GM03348 (cell line): ENCODE data around the gene CCDC182.

Source experiments
- DNase-seq: peaks from one replicate; pipeline ENCODE4 v3.0.0; 2012; ENCODE audit warnings: low spot score

CCDC182 gene

DNA sequence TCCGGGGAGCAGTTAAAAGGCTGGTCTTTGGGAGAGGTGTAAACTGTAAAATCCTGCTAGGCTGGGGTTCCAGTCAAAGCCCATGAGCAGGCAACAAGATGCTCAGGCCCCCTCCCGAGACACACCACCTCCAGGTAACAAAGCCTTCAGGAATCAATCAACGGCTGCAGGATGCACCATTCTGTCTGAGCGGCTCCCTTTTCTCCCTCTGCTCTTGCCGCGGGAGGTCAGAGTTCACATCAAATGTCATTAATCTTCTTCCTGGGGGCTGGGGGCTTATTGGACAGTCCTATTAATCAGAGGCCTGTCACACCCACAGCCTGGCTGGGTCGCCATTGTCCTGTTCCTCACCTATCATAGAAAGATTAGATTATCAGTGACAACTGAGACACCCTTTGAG is 11.9 kb upstream of the CCDC182 start:
- no peak for DNase-seq

DNA sequence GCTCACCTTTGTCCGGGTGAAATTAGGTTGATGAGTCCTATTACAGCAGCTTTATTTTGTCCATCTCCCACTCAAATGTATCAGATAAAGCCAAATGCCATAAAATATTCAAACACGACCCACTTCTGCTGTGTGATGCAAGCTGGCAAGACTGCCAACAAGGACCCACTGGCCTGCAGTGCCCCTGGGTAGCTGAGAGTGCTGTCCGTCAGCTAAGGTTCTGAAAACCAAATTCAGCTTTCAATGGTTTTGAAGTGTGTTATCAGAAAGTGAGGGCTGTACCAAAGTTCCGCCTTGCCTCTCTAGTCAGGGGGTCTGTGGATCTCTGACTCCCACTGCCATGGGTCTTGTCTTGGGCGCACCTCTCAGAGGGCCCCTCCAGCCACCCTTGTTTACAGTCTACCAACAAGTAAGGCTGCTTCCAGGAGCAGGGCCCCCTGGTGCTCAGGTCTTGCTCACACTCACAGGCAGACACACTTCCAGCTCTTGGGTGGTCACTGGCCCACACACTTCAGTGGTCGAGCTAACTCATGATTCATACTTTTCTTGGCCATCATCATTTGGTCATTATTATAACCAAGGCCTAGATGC is 10.5 kb upstream of the CCDC182 start:
- no peak for DNase-seq

DNA sequence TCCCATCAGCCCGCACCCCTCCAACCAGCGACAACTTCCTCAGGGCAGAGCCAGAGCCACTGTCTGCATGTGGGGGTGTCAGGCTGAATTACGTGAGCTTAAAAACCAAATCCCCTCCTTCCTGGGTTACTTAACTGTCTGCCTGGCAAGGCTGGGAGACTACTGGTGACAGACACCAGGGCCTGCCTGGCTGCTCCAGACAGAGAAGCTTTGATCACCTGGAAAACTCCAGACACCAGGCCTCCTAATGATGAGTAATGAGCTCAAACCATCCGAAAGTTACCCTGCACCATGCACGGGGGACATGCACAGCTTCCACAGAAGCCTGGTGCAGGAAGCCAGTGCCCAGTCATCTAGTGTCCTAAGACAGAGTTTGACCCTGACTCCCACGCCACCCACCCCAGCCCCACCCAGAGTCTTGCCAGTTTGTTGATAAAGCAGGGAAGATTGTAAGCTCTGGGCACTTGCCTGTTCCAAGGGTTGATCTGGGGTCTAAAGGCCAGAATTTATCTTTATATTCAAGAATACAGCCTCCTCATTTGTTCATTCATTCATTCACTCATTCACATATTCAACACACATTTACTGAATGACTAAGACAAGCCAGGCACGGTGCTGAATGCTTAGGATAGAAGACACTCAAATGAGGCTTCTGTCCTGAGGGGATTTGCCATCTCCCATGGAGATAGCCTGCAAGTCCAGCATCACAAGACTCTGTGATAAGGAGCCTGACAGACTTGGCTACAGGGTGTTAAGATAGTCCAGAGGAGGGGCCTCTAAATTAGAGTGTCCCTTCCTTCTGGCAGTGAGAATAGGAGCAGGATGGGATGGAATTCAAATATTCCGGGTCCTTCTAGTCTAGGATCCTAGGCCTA is 7.2 kb upstream of the CCDC182 start:
- DNase-seq, result no peak

DNA sequence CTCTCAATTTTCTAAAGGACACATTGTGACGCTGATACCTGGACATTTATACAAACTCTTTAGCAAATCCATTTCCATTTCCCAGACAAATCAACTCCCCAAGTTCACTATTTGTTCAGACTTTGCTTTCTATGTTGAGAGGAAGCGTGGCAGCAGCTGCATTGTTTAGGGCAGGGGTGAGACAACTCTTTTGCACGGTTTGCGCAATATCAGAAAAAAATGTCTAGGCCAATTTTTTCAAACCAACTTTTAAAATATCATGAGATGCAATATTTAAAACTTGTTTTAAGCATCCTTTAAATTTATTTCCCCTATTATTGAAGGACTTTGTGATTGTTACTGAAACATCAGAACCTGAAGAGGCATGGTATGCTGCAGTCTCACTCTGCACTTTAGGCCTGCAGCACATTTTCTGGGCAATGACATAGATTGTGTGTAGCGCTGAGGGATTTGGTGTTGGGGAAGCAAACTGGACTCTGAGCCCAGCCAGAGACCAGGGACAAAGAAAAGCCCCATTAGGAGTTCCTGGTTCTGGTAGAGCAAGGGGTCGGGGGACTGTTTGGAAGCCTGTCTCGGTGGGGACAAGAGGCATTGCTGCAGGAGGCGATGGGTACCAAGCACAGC is 6.4 kb upstream of the CCDC182 start:
- DNase-seq, result no peak

DNA sequence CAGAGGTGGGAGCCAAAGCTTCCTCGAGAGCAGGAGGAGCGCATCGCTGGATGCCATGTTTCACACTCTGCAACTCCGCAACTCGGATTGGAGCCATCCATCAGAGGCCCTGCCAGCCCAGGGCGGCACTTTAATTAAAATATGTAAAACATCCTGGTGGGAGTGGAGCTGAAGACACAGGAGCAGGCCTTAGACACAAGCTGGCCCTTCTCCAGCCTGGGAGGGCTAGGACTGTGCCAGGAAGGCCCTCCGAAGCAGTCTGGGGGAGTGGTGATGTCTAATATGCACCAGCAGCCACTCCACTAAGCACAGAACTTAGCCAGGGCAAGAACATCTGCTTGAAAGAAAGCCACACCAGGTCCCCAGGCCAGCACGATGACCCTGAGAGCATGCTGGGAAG is 5.8 kb upstream of the CCDC182 start:
- no peak for DNase-seq

DNA sequence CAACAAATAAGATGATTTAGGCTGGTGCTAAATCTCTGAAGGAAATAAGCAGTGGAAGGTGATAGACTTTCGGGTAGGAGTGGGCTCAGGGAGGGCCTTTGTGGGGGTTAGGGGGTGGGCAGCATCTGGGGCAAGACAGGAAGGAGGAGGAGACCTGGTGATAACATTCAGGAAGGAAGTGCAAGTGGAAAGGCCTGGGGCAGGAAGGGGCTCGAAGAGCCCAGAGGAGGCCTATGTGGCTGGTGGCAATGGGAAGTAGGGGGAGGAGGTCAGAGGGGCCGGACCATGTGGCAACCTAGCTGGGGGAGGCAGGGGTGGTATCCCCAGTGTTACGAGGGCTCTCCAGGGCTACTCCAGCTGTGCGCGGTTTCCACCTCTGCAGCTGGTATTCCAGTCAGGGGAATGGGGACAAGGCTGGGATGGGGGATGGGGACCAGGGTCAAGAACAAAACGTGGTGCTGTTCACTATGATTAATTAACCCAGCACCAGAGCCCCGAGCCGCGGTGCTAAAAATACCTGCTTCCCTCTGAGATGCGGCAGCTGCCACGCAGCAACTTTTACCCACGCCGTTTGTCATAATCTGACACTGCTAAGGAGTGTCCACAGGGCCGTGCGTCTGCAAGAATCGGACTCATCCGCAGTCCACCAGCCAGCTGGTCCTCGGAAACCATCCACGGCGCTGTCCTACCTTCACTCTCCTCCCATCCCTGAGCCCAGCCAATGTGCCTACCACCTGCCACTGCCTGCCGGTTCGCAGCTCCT is 5.2 kb upstream of the CCDC182 start:
- DNase-seq, result no peak

DNA sequence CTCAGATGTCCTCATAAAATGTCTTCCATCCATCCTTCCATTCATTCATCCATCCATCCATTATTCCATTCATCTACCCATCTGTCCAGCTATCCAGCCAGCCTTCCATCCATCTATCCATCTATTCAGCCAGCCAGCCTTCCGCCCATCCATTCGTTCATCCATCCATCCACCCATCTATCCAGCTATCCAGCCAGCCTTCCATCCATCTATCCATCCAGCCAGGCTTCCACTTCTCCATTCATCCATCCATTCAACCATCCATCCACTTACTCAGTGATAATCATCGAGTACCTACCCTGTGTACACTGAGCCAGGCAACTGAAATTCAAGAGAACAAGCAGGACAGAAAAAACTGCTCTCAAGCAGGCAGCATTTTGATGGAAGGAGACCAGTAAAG is 4.6 kb upstream of the CCDC182 start:
- no peak for DNase-seq

DNA sequence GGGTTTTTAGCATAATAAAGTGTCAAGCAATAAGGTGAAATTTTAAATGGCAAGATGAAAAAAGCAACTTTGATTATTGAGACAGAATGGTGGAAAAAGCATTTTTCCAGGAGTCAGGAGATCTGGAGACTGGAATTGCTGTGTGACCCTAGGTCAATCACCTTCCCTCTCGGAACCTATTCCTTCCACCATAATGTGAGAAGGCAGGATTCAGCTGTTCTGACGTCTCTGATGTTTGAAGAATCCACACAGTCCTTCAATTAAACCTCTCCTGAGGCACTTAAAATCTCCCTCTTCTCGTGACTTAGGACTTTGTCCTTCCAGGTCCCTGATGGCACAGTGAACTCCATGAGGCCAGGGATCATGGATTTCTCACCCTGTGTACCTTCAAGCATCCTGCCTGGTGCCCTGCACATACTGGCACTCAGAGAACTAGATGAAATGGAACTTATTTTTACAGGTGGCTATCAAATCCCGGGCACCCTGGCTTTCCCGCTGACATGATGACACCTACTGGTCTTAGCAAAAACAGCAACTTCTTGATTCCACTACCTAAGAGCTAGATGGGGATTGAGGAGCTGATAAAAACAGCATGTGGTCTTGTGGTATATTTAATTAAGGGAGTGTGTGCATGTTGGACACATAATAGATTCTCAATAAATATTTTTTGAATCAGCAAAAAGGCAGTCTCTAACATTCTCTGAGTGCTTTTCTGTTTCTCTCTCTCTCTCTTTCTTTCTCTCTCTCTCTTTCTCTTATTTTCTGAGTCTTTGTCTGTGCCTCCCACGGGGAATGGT is 2.3 kb upstream of the CCDC182 start:
- DNase-seq, result peak; percentile 75

DNA sequence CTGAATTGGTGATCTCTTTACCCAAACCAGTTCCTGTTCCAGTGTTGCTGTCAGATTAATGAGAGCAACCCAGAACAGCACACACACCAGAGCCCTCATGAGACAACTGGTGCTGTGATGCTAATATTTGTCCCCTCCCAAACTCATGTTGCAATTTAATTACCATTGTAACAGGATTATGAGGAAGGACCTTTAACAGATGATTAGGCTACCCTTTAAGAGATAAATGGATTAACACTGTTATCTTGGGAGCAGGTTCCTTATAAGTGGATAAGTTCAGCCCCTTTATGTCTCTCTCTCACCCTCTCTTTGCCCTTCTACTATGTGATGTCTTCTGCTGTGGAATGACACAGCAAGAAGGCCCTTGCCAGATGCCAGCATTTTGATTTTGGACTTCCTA is 1.1 kb upstream of the CCDC182 start:
- DNase-seq, result no peak

DNA sequence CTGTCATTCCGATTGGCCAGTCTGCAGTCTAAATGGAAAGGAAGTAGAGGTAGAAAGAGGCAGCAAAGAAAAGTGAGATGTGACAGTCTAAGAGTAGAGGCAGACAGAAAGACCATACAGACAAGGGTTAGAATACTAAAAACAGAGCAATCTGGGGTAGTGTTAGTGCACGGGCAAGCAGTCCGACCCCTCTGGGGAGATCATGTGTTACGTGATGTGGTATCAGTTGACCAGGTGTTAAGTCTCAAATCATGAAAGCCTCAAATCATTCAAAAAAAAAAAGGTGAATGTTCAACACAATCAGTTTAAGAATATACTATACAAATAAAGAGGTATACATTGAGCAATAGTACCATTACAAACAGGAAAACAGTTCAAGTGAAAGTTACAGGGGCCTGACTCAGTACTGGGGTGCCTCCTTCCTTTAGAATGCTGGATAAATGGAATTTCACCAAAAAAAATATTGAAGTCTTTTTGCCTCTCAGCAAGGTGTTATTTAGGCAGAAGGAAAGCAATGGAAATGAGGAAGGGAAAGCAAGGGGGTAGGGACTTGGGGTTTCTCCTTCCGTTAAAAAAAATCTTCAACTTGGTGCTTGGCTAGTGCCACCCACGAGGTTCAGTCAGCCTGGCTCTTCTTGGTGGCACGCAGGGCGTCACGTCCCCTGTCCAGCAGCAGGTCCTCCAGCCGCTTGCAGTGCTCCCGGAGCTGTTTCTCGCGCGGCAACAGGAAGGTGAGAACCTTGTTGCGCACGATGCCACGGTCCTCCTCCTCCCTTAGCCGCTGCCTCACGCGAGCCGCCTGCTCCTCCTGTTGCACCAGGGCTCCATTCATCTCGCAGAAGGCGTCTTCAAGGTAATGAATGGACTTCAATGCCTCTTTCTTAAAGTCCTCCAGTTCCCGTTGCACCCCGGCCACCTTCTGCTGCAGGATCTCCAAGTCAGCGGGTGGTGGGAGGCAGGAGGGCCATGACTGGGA is 616 bp downstream of the CCDC182 start:
- DNase-seq, result no peak

DNA sequence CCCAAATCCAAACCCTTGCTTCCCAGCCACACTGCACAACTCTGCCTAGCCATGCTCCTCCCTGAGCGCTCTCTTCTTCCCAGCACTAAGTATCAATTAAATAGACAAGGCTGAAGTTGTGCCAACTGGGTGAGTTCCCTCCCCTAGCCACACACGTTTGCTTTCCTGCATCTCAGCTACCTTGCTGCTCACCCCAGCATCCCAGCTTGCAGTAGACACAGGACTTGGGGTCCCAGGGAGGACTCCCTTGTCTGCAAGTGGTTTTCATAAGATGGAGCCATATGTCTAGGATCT is 4.9 kb downstream of the CCDC182 start:
- no peak for DNase-seq

DNA sequence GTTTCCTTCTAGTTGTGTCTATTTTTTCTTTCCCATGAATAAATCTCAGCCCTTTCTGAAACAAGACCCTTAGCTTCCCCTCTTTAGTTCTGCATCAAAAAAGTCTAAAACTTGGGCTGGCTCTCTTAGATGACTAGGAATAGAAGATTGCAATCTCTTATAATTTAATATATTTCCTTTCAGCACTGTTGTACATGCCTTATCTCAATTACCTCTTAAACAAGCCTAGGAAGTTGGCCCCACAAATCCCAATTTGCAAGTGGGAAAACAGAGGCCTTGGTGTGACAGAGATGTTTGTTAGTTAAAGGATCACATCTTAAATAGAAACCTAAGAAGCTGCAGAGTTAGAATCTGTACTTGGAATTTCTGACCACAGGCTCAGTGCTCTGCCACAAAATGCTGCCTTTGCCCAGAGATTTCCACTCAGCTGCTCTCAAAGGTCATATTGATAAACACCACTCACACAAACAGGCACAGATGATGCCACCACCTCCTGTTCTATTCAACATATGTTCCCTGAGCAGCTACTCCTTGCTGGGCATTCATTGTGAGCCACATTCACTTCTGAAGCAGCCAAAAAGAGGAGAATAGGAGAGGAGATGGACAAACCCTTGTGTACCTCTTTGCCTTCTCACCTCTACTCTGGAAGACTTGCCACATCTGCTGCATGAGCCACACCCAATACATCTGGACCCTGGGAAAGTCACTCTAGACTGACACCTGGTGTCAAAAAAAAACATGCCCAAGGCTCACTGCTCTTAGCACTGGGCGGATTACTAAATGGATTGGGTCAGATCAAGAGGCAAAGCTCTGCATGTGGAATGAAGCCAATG is 5.5 kb downstream of the CCDC182 start:
- DNase-seq, result no peak

DNA sequence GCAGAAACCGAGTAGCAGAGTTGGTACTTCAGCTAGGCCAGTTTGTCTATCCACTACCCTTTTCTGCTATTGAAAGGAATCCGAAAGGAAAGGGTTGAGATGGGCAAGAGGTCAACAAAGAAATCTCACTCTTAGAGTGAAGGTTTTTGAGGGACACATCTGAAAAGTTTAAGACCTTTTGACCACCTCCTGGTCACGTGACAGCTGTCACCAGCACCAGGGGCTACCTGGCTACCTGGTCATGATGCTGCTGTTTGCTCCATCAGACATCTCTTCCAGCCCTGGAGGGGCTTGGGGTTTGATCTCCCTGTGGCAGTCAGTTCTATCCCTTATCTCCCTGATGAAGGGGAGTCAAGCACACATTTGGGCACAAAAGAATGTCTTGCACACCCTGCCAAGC is 7.6 kb downstream of the CCDC182 start:
- no peak for DNase-seq

DNA sequence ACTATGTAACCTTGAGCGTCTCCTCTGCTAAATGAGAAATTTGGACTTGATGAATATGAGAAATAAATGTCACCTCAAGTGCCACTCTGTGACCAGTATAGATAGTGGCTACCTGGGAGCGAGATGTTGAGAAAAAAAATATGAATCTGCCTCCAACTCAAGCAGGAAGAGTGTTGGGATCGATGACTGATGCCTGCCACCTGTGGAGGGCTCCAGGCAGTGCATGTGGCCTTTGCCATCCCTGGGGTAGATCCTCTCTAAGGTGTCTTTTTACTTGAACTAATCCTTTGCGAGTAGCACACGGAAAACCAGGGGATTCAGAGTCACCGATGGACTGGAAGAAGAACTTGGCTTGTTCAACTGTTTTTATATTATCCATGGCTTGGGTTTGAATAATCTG is 9.4 kb downstream of the CCDC182 start:
- no peak for DNase-seq

DNA sequence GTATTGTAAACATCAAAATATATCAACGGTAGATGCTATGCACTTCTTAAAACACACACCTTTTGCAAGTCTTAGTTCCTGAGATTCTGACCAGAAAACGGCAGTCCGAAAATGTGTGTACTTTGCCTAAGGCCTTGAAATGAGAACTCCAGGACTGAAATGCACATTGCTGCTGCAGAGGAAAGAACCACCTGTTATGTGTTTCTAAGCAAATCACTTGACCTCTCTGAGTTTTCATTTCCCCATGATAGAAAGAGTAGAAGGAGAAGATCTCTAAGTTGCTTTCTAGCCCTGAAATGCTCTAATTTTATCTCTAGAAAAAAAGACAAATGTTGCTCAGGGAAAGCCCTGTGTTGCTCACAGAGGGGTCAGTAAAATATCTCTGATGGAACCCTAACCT is 9.9 kb downstream of the CCDC182 start:
- no peak for DNase-seq

DNA sequence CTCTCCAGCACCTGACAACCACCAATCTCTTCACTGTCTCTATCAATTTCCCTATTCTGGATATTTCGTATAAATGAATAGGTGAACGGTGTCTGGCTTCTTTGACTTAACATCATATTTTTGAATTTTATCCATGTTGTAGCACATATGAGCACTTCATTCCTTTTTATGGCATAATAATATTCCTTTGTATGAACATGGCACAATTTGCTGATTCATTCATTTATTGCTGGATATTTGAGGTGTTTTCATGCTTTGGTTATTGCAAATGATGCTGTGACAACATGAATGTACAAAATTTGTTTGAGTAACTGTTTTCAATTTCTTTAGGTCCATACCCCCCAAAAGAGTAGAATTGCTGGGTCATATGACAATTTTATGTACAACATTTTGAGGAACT is 12.0 kb downstream of the CCDC182 start:
- no peak for DNase-seq

DNA sequence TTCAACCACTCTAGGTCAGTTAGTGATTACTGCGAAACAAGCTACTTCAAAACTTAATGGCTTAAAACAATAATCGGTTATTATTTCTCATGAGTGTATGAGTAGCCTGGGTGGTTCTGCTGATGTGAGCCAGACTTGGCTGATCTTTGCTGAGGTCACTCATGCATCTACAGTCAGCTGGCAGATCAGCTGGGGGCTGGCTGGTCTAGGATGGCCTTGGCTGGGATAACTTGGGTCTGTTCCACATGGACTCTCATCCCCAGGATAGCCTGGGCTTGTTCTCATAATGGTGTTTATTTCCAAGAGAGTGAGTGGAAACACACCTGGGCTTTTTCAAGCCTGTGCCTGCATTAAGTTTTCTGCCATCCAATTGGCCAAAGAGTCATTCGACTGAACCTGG is 13.0 kb downstream of the CCDC182 start:
- no peak for DNase-seq

DNA sequence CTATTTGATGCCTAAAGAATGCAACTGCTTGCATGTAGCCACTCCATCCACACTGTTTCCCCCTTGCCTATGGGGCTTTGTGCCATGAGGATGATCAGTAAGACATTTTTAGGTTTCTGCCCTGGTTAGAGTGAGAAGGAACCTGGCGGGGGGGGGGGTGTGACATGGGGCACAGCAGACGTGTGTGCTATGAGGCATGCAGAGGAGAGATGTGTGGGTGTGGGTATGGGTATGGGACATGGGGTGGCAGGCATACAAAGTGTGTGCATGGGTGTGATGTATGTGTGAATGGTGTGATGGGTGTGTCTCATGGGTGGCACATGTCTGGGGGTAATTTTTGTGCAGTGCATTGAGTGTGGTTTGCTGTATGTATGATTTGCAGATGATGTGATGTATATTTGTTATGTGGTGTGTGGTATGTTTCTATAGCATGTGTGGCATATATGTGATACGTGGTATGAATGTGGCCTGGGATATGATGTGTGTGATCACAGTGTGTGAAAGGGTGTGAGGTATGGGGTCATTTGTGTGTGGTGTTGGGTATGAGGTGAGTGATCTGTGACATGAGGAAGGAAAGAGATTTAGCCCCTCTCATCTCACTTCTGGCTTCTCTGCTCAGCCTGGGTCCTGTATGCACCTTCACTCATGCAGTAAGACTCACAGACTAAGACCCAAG is 14.9 kb downstream of the CCDC182 start:
- no peak for DNase-seq

DNA sequence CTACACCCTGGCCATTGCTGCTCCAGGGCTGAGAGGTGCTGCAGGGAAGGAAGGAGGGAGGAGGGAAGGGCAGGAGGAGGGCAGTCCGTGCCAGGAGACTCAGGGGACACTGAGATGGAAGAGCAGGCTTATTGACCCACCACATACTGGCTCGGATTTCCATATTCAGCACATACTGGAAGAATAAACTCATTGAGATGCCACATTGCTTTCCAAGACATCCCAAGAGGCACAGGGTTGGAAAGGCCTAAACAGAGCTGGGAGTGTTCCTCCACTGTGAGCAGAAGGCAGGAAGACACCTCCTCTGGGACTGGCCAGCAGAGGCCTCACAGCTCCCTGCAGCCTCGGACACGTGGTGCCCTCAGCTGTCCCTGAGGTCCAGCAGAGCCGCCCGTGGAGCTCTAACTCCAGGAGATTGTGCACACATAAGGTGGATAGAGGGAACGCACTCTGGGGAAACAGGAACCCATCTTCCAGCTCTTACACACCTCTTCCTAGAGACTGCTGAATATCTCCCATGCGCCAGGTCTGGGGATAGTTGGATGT is 17.4 kb downstream of the CCDC182 start:
- DNase-seq, result no peak
